Fibroblast of lung (primary cell): ENCODE results near the gene RAPGEF6. TPM values are rescaled to one million over a fixed set of nuclear protein-coding genes. Genes with fewer than 3 reads are reported as not detected.

Experiments
- DNase-seq, 2 donors: peaks; one replicate each; pipeline versions ENCODE4 v3.0.0 to v3.0.0-alpha.2; 2010; ENCODE audit warnings: low read depth in 2 of 2
- H2AFZ ChIP-seq: 2 replicates; pipeline ENCODE4 v1.5.1; 2012; ENCODE audit warnings: low read length, control low read depth, inconsistent platforms
- H3K27ac ChIP-seq: 2 replicates; pipeline ENCODE4 v1.5.1; 2011; ENCODE audit warnings: low read length, control low read depth; ENCODE audit not compliant: insufficient read depth
- H3K27me3 ChIP-seq: 2 replicates; pipeline ENCODE4 v1.5.1; 2011; ENCODE audit warnings: mild to moderate bottlenecking, low read length; ENCODE audit not compliant: control insufficient read depth, insufficient read depth
- H3K36me3 ChIP-seq: 2 replicates; pipeline ENCODE4 v1.5.1; 2011; ENCODE audit warnings: low read length; ENCODE audit not compliant: control insufficient read depth, insufficient read depth
- H3K4me1 ChIP-seq: 2 replicates; pipeline ENCODE4 v1.5.1; 2011; ENCODE audit warnings: low read length; ENCODE audit not compliant: control insufficient read depth, insufficient read depth; ENCODE audit errors: extremely low read depth
- H3K4me2 ChIP-seq: 2 replicates; pipeline ENCODE4 v1.5.1; 2011; ENCODE audit warnings: low read length, control low read depth; ENCODE audit not compliant: insufficient read depth; ENCODE audit errors: extremely low read depth
- H3K4me3 ChIP-seq, 4 experiments: fragments of 200-600 bp in 1 of 4; sonication (generic) in 1 of 4; replicated peaks in 1 of 4; 2 replicates each; pipeline ENCODE4 v1.5.1; 2011 to 2016; ENCODE audit warnings: low read length in 4 of 4, low read depth in 3 of 4, mild to moderate bottlenecking in 3 of 4, control low read depth in 2 of 4, inconsistent platforms in 1 of 4, mixed read lengths in 1 of 4; ENCODE audit not compliant: insufficient read depth in 1 of 4; ENCODE audit errors: control extremely low read depth in 1 of 4
- H3K79me2 ChIP-seq: 2 replicates; pipeline ENCODE4 v1.5.1; 2012; ENCODE audit warnings: mild to moderate bottlenecking, low read length, inconsistent platforms; ENCODE audit not compliant: control insufficient read depth, insufficient read depth
- H3K9ac ChIP-seq: 2 replicates; pipeline ENCODE4 v1.5.1; 2011; ENCODE audit warnings: mild to moderate bottlenecking, low read length, control low read depth; ENCODE audit not compliant: insufficient read depth
- H3K9me3 ChIP-seq: 2 replicates; pipeline ENCODE4 v1.5.1; 2012; ENCODE audit warnings: low read depth, low read length; ENCODE audit not compliant: control insufficient read depth, insufficient read depth
- H4K20me1 ChIP-seq: 2 replicates; pipeline ENCODE4 v1.5.1; 2011; ENCODE audit warnings: low read length; ENCODE audit not compliant: control insufficient read depth, insufficient read depth; ENCODE audit errors: extremely low read depth
- CTCF ChIP-seq, 2 donors: IDR thresholded peaks in 1 of 2; conservative IDR thresholded peaks in 1 of 2; 1 replicate in 1 of 2; 2 replicates in 1 of 2; pipeline ENCODE4 v1.5.1; 2011 to 2012; ENCODE audit warnings: low read length in 2 of 2, control low read depth in 1 of 2, inconsistent platforms in 1 of 2, low read depth in 1 of 2, mild to moderate bottlenecking in 1 of 2
- EZH2 ChIP-seq: IDR thresholded peaks from 2 replicates; pipeline ENCODE4 v1.5.1; 2012; ENCODE audit warnings: low read length, control low read depth, mild to moderate bottlenecking; ENCODE audit errors: missing control alignments
- polyA plus RNA-seq, 2 donors: library from polyadenylated mRNA; depleted of rRNA in 1 of 2; stranded (reverse) in 1 of 2; unstranded in 1 of 2; fragments of >200 nt; gene quantifications; 2 replicates each; pipeline ENCODE4 v1.2.1, GENCODE V29; 2011 to 2012; ENCODE audit warnings: missing spikeins in 1 of 2
- total RNA-seq: library from RNA; depleted of rRNA; stranded (reverse); fragments of >200 nt; gene quantifications from 2 replicates; pipeline ENCODE4 v1.2.1, GENCODE V29; 2014

Gene RAPGEF6
- total and polyA plus RNA-seq, 2 donors (not counting 1 experiment from before 2014, with no cell fraction given) = 10.2 to 35.7 TPM

GRCh38 chr5:131466171-131466766 lies 168.8 kb downstream of the RAPGEF6 start:
- H3K36me3 ChIP-seq = peaks cover 1% of the 10 kb centered on the region
- no peak for TF ChIP-seq CTCF (conservative IDR thresholded peaks at IDR 0.05 in 1 of 2, IDR thresholded peaks at IDR 0.05 in 1 of 2; ENCODE audit: low read depth in 1 of 2, low read length in 2 of 2)
- no peak for TF ChIP-seq EZH2
- H3K4me2 ChIP-seq = no peak overlapping the region
- no peak overlapping the region for H3K4me3 ChIP-seq
- H3K27me3 ChIP-seq = no peaks in the 10 kb centered on the region
- H3K9ac ChIP-seq = no peak overlapping the region
- H3K79me2 ChIP-seq = no peaks in the 10 kb centered on the region
- H2AFZ ChIP-seq = no peak overlapping the region
- peaks cover 2% of the 10 kb centered on the region for H3K4me1 ChIP-seq
- no peaks in the 10 kb centered on the region for H3K9me3 ChIP-seq
- DNase-seq = peak; percentile 88 to 94
- no peak overlapping the region for H3K27ac ChIP-seq
- H4K20me1 ChIP-seq = no peaks in the 10 kb centered on the region

- H3K27ac ChIP-seq = no peak overlapping the region
- H3K4me1 ChIP-seq = peaks cover 2% of the 10 kb centered on the region
- no peaks in the 10 kb centered on the region for H3K79me2 ChIP-seq
- no peaks in the 10 kb centered on the region for H3K27me3 ChIP-seq
- no peak overlapping the region for H3K4me2 ChIP-seq
- H3K9me3 ChIP-seq = no peaks in the 10 kb centered on the region
- TF ChIP-seq CTCF (conservative IDR thresholded peaks at IDR 0.05 in 1 of 2, IDR thresholded peaks at IDR 0.05 in 1 of 2; ENCODE audit: low read depth in 1 of 2, low read length in 2 of 2) (no peak), EZH2 (no peak)
- H3K36me3 ChIP-seq = peaks cover 1% of the 10 kb centered on the region
- no peak overlapping the region for H3K9ac ChIP-seq
- DNase-seq = no peak
- H2AFZ ChIP-seq = no peak overlapping the region
- H3K4me3 ChIP-seq = no peak overlapping the region
- no peaks in the 10 kb centered on the region for H4K20me1 ChIP-seq
Observed at GRCh38 chr5:131463656-131464055, 171.4 kb downstream of the RAPGEF6 start.

GRCh38 chr5:131462454-131462853 lies 172.6 kb downstream of the RAPGEF6 start:
- H2AFZ ChIP-seq = no peak overlapping the region
- DNase-seq = no peak
- no peak overlapping the region for H3K4me3 ChIP-seq
- peaks cover 2% of the 10 kb centered on the region for H3K4me1 ChIP-seq
- H3K9me3 ChIP-seq = no peaks in the 10 kb centered on the region
- H3K36me3 ChIP-seq = peaks cover 1% of the 10 kb centered on the region
- H3K79me2 ChIP-seq = no peaks in the 10 kb centered on the region
- no peak for TF ChIP-seq CTCF (conservative IDR thresholded peaks at IDR 0.05 in 1 of 2, IDR thresholded peaks at IDR 0.05 in 1 of 2; ENCODE audit: low read depth in 1 of 2, low read length in 2 of 2)
- no peak for TF ChIP-seq EZH2
- no peak overlapping the region for H3K9ac ChIP-seq
- no peak overlapping the region for H3K27ac ChIP-seq
- no peaks in the 10 kb centered on the region for H4K20me1 ChIP-seq
- H3K4me2 ChIP-seq = no peak overlapping the region
- H3K27me3 ChIP-seq = no peaks in the 10 kb centered on the region
